ENCODE data around the gene PKM.

DNA sequence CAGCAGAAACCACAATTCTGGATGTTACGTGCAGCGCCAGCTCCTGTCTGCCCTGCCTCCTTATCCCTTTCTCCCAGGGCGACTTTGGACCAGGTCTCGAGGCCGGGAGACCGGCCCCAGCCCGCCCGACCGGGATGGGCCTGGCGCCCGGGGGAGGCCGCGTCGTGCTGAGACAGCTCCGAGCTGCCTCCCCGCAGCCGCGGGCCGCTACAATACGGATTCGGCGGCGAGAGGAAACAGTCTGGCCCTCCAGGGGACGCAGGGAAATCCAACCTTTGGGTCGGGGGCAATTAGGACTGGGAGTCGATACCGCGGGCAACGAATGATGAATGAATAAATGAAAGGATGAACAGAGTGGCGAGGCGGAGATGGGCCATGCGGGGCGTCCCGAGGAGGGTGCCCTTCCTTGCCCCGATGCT, 33.9 kb downstream of the PKM start:
- TF ChIP-seq, protein P1, sequence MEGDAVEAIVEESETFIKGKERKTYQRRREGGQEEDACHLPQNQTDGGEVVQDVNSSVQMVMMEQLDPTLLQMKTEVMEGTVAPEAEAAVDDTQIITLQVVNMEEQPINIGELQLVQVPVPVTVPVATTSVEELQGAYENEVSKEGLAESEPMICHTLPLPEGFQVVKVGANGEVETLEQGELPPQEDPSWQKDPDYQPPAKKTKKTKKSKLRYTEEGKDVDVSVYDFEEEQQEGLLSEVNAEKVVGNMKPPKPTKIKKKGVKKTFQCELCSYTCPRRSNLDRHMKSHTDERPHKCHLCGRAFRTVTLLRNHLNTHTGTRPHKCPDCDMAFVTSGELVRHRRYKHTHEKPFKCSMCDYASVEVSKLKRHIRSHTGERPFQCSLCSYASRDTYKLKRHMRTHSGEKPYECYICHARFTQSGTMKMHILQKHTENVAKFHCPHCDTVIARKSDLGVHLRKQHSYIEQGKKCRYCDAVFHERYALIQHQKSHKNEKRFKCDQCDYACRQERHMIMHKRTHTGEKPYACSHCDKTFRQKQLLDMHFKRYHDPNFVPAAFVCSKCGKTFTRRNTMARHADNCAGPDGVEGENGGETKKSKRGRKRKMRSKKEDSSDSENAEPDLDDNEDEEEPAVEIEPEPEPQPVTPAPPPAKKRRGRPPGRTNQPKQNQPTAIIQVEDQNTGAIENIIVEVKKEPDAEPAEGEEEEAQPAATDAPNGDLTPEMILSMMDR (conservative IDR thresholded peaks at IDR 0.05) = no peak
- TF ChIP-seq EZH2 (IDR thresholded peaks at IDR 0.05; ENCODE audit: low read depth) = no peak
